IPS-18a (cell line): ENCODE data around the gene CDPF1.

Experiments
- H3K27ac ChIP-seq: one replicate; pipeline ENCODE4 v1.5.1; 2013; ENCODE audit warnings: low read length
- H3K27me3 ChIP-seq: one replicate; pipeline ENCODE4 v1.6.1; 2013; ENCODE audit warnings: mild to moderate bottlenecking, low read length; ENCODE audit not compliant: control insufficient read depth, insufficient read depth
- H3K36me3 ChIP-seq: one replicate; pipeline ENCODE4 v1.6.1; 2013; ENCODE audit warnings: low read depth, low read length; ENCODE audit not compliant: control insufficient read depth
- H3K4me1 ChIP-seq: one replicate; pipeline ENCODE4 v1.6.1; 2013; ENCODE audit warnings: low read depth, low read length; ENCODE audit not compliant: control insufficient read depth
- H3K4me3 ChIP-seq: one replicate; pipeline ENCODE4 v1.5.1; 2013; ENCODE audit warnings: low read length
- H3K9ac ChIP-seq: one replicate; pipeline ENCODE4 v1.6.1; 2013; ENCODE audit warnings: mild to moderate bottlenecking, low read length, moderate library complexity
- H3K9me3 ChIP-seq: one replicate; pipeline ENCODE4 v1.6.1; 2013; ENCODE audit warnings: low read depth, low read length; ENCODE audit not compliant: control insufficient read depth

CDPF1 gene

DNA sequence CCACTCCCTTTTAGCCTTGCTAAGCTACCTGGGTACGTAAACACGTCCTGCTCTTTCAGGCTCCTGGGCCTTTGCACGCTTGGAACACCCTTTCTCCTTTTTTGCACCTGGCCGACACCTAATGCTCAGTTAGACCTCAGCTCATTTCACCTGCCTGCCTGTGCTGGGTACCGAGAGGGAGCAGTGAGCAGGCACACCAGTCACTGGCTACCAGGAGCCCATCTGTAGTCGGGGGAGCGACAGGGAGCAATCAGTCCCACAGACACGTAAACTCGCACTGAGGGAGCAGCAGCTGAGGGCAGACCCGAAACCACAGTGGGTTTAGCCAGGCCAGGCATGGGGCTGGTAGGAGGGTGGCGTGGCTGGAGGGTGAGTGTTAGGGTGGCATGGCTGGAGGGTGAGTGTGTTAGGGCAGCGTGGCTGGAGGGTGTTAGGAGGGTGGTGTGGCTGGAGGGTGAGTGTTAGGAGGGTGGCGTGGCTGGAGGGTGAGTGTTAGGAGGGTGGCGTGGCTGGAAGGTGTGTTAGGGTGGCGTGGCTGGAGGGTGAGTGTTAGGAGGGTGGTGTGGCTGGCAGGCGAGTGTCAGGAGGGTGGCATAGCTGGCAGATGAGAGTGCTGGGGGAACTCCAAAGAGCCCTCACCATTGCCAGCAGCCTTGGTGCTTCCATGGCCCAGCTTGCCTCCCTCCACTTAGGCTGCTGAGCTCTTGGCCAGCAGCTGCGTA lies 40.2 kb upstream of the CDPF1 start:
- H3K9ac ChIP-seq = no peak overlapping the region
- H3K4me3 ChIP-seq = no peak overlapping the region
- H3K4me1 ChIP-seq = no peaks in the 10 kb centered on the region

DNA sequence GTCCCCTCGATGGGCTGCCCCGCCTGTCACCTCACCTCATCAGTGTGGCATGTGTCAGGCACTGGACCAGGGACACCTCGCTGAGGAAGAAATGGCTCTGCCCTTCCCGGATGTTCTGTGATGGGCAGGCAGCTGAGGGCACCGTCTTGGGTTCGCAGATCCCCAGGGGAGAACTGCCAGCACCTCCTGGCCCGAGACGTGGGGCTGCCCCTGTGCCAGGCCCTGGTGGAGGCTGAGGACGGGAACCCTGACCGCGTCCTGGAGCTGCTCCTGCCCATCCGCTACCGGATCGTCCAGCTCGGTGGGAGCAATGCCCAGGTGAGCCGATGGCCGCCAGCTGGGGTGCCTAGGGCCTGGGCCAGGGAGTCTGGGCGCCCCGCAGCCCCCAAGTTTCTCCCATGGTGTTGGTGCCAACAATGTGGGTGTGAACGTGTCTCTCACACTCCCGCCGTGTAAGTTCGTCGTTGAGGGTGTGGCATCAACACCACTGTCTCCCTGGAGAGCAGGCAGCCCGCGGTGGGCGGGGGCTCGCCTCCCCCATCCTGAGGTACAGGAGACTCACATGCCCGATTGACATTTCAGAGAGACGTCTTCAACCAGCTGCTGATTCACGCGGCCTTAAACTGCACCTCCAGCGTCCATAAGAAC lies 39.3 kb upstream of the CDPF1 start:
- Histone ChIP-seq H3K27ac (no peak overlapping the region), H3K27me3 (no peaks in the 10 kb centered on the region), H3K36me3 (peaks cover 7% of the 10 kb centered on the region), H3K9me3 (no peaks in the 10 kb centered on the region), H3K4me1 (no peaks in the 10 kb centered on the region), H3K9ac (no peak overlapping the region), H3K4me3 (no peak overlapping the region)

More for the DNA sequence above, 40.2 kb upstream of the CDPF1 start:
- H3K9me3 ChIP-seq = no peaks in the 10 kb centered on the region
- peaks cover 6% of the 10 kb centered on the region for H3K36me3 ChIP-seq
- H3K27ac ChIP-seq = no peak overlapping the region
- H3K27me3 ChIP-seq = no peaks in the 10 kb centered on the region

DNA sequence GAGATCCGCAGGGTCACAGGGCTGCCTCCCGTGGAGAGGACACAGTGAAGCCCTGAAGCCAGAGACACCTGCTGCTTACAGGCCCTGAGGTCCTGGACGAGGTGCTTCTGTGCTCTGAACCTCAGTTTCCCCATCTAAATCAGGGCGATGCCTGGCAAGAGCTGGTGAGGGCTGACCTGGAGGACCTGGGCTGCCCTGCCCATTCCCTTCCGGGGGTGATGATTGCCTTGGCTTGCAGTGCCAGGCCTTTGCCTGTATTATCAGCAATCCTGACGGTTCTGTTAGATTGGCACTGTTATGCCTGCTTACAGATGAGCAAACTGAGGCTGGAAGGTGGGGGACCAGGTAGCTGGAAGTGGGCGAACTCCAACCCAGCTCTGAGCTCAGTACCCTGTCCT lies 38.8 kb upstream of the CDPF1 start:
- Histone ChIP-seq H3K4me3 (no peak overlapping the region), H3K27me3 (no peaks in the 10 kb centered on the region), H3K27ac (no peak overlapping the region), H3K36me3 (peaks cover 12% of the 10 kb centered on the region), H3K9me3 (no peaks in the 10 kb centered on the region), H3K4me1 (no peaks in the 10 kb centered on the region), H3K9ac (no peak overlapping the region)

DNA sequence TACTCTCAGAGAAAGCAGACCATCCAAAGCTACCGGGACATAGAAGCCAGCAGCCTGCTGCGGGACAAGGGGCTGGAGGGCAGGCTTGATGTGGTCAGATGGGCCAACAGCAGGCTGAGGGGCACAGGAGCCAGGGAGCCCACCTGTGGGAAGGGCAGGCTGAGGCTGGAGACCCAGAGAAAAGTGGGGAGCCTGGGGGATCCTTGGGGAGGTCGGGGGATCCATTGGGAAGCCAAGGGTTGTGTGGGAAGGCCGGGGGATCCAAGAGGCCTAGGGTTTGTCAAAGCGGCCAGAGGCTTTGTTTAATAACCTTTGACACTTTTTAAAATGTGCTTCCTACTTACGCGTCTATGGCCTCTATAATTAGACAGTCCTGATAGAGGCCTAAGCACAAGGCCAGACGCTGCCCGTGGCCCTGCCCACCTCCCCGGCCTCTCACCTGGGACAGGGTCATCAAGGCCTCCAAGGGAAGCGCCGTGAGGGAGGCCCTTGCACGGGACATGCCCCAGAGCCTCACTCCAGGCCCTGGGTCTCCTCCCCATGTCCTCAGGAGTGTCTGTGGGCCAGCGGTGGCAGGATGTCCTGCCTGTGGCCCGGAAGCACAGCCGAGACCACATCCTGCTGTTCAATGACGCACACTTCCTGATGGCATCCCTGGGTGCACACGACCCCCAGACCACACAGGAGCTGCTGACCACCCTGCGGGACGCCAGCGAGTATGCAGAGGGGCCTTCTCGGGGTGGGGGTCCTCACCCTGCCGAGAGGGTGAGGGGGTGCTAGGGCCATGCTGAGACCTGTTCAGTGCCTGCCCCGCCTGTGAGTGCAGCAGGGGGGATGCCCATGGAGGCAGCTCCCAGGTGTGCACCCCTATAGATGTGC lies 38.0 kb upstream of the CDPF1 start:
- H3K36me3 ChIP-seq = peaks cover 13% of the 10 kb centered on the region
- no peak overlapping the region for H3K27ac ChIP-seq
- H3K4me1 ChIP-seq = no peaks in the 10 kb centered on the region
- no peak overlapping the region for H3K4me3 ChIP-seq
- H3K9ac ChIP-seq = no peak overlapping the region
- H3K27me3 ChIP-seq = no peaks in the 10 kb centered on the region
- H3K9me3 ChIP-seq = no peaks in the 10 kb centered on the region

DNA sequence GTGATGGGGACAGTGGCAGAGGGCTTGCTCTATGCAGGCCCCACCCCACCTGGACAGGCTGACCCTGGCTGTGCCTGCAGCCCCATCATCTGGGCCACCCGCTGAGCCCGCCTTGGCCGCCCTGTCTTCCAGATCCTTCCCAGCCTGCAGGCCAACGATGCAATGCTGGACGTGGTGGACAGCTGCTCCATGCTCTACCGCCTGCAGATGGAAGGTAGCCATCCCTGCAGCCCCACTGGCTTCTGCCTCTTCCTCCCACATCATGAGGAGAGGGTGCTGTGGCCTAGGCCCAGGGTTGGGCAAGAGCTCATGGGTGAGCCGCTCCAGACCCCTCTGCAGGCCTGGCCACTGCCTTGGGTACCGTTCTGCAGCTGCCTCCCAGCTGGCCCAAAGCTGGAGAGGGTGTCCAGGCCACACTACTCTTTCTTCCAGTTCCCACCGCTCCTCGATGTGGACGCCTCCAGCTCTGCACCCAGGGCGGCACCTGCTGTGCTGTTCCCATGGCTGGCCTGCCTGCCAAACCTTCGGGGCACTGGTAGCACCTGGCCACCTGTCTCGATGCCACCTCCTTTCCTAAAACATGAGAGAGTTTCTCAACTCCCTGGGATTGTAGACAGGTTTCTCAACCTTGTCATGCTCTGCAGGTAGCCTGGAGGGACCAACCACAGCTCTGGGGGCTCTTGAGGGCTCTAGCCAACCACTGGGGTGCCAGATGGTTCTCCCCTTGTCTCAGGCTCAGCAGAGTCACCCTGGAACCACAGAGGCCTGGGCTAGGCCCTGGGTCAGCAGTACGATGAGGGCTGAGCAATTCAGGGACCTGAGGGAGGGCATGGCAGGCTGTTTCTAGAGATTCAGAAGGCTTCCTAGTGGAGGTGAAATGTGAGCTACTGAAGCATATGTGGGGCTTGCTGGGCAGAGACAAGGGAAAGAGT lies 37.1 kb upstream of the CDPF1 start:
- H3K27ac ChIP-seq = no peak overlapping the region
- H3K4me1 ChIP-seq = no peaks in the 10 kb centered on the region
- peaks cover 14% of the 10 kb centered on the region for H3K36me3 ChIP-seq

DNA sequence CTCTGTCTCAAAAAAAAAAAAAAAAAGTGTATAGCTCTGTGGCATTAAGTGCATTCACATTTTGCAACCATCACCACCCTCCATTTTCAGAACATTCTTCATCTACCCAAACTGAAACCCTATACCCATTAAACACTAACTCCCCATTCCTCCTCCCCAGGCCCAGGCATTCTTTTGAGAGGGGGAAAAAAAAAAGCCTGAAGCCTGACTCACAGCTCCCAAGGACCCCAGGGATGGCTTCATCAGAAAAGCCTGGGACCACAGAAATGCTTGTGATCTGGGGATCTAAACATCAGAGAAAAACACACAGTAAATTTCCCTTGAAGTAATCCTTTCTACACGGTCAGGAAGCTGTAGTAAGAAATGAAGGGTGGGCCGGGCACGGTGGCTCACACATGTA lies 35.9 kb upstream of the CDPF1 start:
- H3K27me3 ChIP-seq = no peaks in the 10 kb centered on the region
- H3K27ac ChIP-seq = no peak overlapping the region
- peaks cover 14% of the 10 kb centered on the region for H3K36me3 ChIP-seq
- no peaks in the 10 kb centered on the region for H3K4me1 ChIP-seq
- no peak overlapping the region for H3K9ac ChIP-seq
- H3K9me3 ChIP-seq = no peaks in the 10 kb centered on the region
- no peak overlapping the region for H3K4me3 ChIP-seq

More for the DNA sequence above, 37.1 kb upstream of the CDPF1 start:
- Histone ChIP-seq H3K9ac (no peak overlapping the region), H3K4me3 (no peak overlapping the region), H3K27me3 (no peaks in the 10 kb centered on the region), H3K9me3 (no peaks in the 10 kb centered on the region)

DNA sequence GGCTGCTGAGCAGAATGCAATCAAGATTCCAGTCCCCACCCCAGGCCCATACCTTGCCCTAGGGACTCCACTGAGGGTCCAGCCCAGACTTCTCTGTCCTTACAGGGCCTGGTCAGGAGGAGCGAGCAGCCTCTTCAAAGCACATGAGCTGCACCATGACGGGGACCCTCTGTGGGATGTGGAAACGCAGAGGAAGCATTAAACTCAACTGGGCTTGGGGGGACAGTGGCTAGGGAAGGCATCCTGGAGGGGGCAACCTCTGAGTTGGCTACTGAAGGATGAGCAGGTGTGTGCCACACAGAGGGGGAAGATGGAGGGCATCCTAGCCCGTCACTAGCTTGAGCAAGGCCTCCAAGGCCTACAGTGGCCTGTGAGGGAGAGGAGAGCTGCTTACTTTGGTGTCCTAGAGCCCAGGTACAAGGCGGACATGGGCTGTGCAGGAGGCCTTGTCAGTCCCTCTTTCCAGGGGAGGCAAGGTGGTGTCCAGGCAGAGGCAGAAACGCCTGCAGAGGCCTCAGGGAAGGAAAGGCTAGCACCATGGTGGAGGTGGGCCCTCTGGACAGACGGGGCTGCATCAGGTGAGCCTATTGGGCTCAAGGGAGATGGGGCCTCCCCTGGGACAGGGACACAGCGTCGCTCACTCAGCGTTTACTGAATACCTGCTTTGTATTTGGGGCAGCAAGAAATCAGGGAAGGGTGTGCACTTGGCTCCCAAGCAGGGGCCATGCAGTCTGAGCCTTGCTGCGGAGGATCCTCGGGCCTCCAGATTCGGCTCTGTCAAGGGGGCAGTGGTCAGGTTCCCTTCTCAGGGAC lies 32.0 kb upstream of the CDPF1 start:
- H3K27me3 ChIP-seq = no peaks in the 10 kb centered on the region
- no peaks in the 10 kb centered on the region for H3K9me3 ChIP-seq
- H3K36me3 ChIP-seq = peaks cover 32% of the 10 kb centered on the region
- H3K4me3 ChIP-seq = no peak overlapping the region
- no peak overlapping the region for H3K9ac ChIP-seq
- H3K4me1 ChIP-seq = no peaks in the 10 kb centered on the region
- H3K27ac ChIP-seq = no peak overlapping the region

DNA sequence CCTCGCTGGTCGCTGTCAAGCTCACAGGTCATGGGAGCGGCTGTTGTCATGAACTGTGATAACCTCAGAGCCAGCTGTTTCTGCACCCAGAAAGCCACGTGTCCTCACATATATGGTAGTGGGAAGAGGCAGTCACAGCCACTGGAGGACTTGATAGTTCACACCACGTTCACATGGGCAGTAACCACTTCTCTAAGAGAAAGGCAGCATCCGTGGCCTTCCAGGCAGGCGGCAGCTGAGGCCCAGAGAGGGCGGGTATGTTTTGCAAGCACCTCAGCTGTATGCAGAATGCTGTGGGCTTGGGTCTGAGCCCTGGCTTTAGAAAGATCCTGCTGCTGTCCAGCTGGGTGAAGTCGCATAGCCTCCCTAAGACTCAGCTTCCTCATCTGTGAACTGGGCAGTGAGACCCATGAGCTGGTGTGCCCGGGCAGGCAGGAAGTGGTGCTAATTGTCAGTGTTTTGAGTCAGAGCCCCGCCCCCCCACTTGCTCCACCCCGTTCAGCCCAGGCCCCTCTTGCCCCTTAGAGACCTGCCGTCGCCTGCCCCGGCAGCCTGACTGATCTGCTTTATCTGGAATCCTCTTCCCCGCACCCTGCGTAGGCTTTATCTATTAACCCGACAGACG lies 31.0 kb upstream of the CDPF1 start:
- H3K4me3 ChIP-seq = no peak overlapping the region
- no peaks in the 10 kb centered on the region for H3K4me1 ChIP-seq
- H3K27ac ChIP-seq = no peak overlapping the region
- H3K36me3 ChIP-seq = peaks cover 29% of the 10 kb centered on the region
- H3K9me3 ChIP-seq = no peaks in the 10 kb centered on the region
- no peak overlapping the region for H3K9ac ChIP-seq
- H3K27me3 ChIP-seq = no peaks in the 10 kb centered on the region

DNA sequence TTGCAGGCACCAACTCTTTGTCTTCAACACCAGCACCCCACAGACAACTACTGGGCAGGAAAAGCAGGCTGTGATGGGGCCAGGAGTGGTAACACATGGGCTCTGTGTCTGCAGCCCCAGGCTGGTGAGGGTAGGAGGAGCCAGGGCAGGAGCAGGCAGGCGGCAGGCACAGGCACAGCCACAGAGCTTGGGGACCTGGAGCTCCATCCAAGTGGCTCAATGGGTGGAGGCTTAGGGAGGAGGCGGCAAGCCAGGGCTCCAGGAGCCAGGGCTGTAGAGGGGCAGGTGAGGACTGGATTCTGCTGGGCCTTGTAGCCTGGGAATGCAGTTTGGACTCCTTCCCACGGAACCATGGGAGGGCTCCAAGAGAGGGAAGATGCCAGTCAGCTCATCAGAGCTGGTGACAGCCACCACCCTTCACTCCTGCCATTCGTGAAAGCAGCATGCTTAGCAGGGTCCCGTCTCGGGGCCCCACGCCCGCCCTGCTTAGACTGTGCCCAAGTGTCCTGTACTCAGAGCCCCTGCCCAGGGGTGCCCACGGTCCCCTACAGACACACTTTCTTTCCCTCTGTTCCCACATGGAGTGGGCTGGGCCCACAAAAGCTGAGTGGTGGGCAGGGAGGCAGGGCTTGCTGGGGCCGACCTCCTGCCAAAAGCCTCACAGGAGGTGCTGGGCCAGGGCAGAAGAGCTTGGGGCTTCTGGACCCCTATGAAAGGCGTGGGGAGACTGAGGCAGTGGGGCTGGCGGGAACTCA lies 30.1 kb upstream of the CDPF1 start:
- Histone ChIP-seq H3K27ac (no peak overlapping the region), H3K9ac (no peak overlapping the region), H3K4me3 (no peak overlapping the region), H3K27me3 (no peaks in the 10 kb centered on the region), H3K4me1 (no peaks in the 10 kb centered on the region), H3K36me3 (peaks cover 36% of the 10 kb centered on the region), H3K9me3 (no peaks in the 10 kb centered on the region)
